Right lobe of liver (tissue), 4 donors: ENCODE measurements around the gene DCDC2C.

Experiments used
- POLR2A ChIP-seq: fragments of 450-650 bp; IDR thresholded peaks from one replicate; pipeline ENCODE4 v1.6.1; 2017; ENCODE audit warnings: antibody characterized with exemption, mild to moderate bottlenecking
- TF ChIP-seq, protein P1 (sequence below), 4 donors: fragments of 200-600 bp in 3 of 4; fragments of 450-650 bp in 1 of 4; IDR thresholded peaks; one replicate each; pipeline versions ENCODE4 v1.5.1 to v1.8.0; 2016 to 2022; ENCODE audit warnings: antibody characterized with exemption in 4 of 4, mild to moderate bottlenecking in 2 of 4
- donor health status: DM: no; HTN: no; CAD: no.
- donor health status: DM: no; HTN: no; CAD: no.
- donor health status: DM: no; HTN: yes; CAD: no.

DNA sequence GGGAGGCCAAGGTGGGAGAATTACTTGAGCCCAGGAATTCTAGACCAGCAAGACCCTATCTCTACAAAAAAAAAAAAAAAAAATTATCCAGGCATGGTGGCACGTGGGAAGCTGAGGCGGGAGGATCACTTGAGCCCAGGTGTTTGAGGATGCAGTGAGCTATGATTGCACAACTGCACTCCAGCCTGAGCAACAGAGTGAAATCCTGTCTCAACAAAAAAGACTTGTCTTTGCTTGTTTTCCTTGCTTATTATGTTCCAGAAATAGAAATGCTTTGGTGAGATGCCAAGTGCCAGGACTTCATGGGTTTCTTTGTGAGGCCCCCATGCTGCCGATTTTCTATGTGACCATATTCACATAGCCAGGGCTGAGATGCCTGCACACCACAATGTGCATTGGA, 9.0 kb downstream of the DCDC2C start:
- TF ChIP-seq, protein P1, sequence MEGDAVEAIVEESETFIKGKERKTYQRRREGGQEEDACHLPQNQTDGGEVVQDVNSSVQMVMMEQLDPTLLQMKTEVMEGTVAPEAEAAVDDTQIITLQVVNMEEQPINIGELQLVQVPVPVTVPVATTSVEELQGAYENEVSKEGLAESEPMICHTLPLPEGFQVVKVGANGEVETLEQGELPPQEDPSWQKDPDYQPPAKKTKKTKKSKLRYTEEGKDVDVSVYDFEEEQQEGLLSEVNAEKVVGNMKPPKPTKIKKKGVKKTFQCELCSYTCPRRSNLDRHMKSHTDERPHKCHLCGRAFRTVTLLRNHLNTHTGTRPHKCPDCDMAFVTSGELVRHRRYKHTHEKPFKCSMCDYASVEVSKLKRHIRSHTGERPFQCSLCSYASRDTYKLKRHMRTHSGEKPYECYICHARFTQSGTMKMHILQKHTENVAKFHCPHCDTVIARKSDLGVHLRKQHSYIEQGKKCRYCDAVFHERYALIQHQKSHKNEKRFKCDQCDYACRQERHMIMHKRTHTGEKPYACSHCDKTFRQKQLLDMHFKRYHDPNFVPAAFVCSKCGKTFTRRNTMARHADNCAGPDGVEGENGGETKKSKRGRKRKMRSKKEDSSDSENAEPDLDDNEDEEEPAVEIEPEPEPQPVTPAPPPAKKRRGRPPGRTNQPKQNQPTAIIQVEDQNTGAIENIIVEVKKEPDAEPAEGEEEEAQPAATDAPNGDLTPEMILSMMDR (IDR thresholded peaks at IDR 0.05): no peak
- TF ChIP-seq POLR2A: no peak
